ENCODE data around the gene SLC22A23.
"Not testable (repeated sequence)": the region's sequence is repeated elsewhere in the genome, so short reads cannot be mapped to it uniquely, and the experiment has no call there.

GRCh38 chr6:3385181-3385580 is 71.7 kb downstream of the SLC22A23 start:
- TF ChIP-seq YY1 (IDR thresholded peaks at IDR 0.05; ENCODE audit: insufficient read depth, insufficient read length); SUZ12 (IDR thresholded peaks at IDR 0.05; ENCODE audit: extremely low read depth, insufficient read depth, insufficient read length): not testable (repeated sequence)
